Fibroblast of villous mesenchyme (primary cell): ENCODE measurements around the gene SRPK2. TPM values are rescaled to one million over a fixed set of nuclear protein-coding genes. Genes with fewer than 3 reads are reported as not detected.
A peak's percentile ranks its signal among the peaks of the same experiment; 100 is the strongest.

ENCODE experiments used
- DNase-seq: peaks from one replicate; pipeline ENCODE4 v3.0.0-alpha.2; 2010; ENCODE audit warnings: low read depth
- H3K4me3 ChIP-seq: 2 replicates; pipeline ENCODE4 v1.5.1; 2011; ENCODE audit warnings: low read depth, mild to moderate bottlenecking, low read length
- CTCF ChIP-seq: IDR thresholded peaks from 2 replicates; pipeline ENCODE4 v1.5.1; 2012; ENCODE audit warnings: low read depth, mild to moderate bottlenecking, low read length; ENCODE audit not compliant: insufficient read depth
- total RNA-seq: library from RNA; depleted of rRNA; stranded (reverse); fragments of >200 nt; gene quantifications from 2 replicates; pipeline ENCODE4 v1.2.3, GENCODE V29; 2012

SRPK2 gene
- total RNA-seq, 1 donor, result 60.9 TPM

GRCh38 chr7:105229641-105230040 is 159.1 kb downstream of the SRPK2 start:
- TF ChIP-seq CTCF, result no peak
- DNase-seq, result no peak
- H3K4me3 ChIP-seq, result no peak overlapping the region

GRCh38 chr7:105228555-105228954 is 160.2 kb downstream of the SRPK2 start:
- TF ChIP-seq CTCF, result no peak
- no peak overlapping the region for H3K4me3 ChIP-seq
- DNase-seq, result no peak

GRCh38 chr7:105227391-105227790 is 161.3 kb downstream of the SRPK2 start:
- no peak for TF ChIP-seq CTCF
- no peak overlapping the region for H3K4me3 ChIP-seq
- no peak for DNase-seq

GRCh38 chr7:105224884-105225651 is 163.7 kb downstream of the SRPK2 start:
- no peak for TF ChIP-seq CTCF
- peak; percentile 79 for DNase-seq
- H3K4me3 ChIP-seq, result no peak overlapping the region

GRCh38 chr7:105222953-105223352 is 165.8 kb downstream of the SRPK2 start:
- DNase-seq, result no peak
- no peak for TF ChIP-seq CTCF
- no peak overlapping the region for H3K4me3 ChIP-seq

GRCh38 chr7:105219771-105220160 is 169.0 kb downstream of the SRPK2 start:
- no peak for TF ChIP-seq CTCF
- peak; percentile 23 for DNase-seq

More at GRCh38 chr7:105219771-105220160, 169.0 kb downstream of the SRPK2 start:
- H3K4me3 ChIP-seq, result no peak overlapping the region
